Activated T-helper 1 cell treated with anti-CD3 and anti-CD28 coated beads, Interleukin-12 subunit alpha, Interleukin-12 subunit beta, Interleukin-2, Interleukin-4 antibody, amounts not matched to agents 30 ng/mL and 10 ng/mL and 1 ng/mL, durations not matched to agents 14 hours and 24 hours and 36 hours (primary cell): ENCODE measurements around the gene HSDL1. TPM values are rescaled to one million over a fixed set of nuclear protein-coding genes. Genes with fewer than 3 reads are reported as not detected.

ENCODE experiments used
- DNase-seq: peaks from one replicate; pipeline ENCODE4 v3.0.0; 2021; ENCODE audit warnings: low spot score
- H3K27ac Mint-ChIP-seq: one replicate; pipeline ENCODE4 v1.8.0; 2021; ENCODE audit warnings: mild to moderate bottlenecking, mixed read lengths
- H3K27me3 Mint-ChIP-seq: one replicate; pipeline ENCODE4 v1.8.0; 2022; ENCODE audit warnings: mild to moderate bottlenecking, moderate library complexity, mixed read lengths; ENCODE audit not compliant: insufficient read depth
- H3K36me3 Mint-ChIP-seq: one replicate; pipeline ENCODE4 v1.8.0; 2021; ENCODE audit warnings: low read depth, mixed read lengths
- H3K4me1 Mint-ChIP-seq: one replicate; pipeline ENCODE4 v1.8.0; 2021; ENCODE audit warnings: low read depth, mixed read lengths
- H3K4me3 Mint-ChIP-seq: one replicate; pipeline ENCODE4 v1.8.0; 2021; ENCODE audit warnings: mild to moderate bottlenecking, moderate library complexity, mixed read lengths
- H3K9me3 Mint-ChIP-seq: one replicate; pipeline ENCODE4 v1.8.0; 2021; ENCODE audit warnings: mixed read lengths
- intact Hi-C: fragments of 100-400 bp; cut with micrococcal nuclease; formaldehyde crosslinking; loops from one replicate; pipeline ENCODE4 v1.15.1; 2024
- total RNA-seq: library from RNA; stranded (reverse); gene quantifications from 2 replicates; pipeline ENCODE4 v1.2.3, GENCODE V29; 2022

HSDL1 gene
- total RNA-seq, 1 donor from 2014 or later, result 23.1 TPM

- no peak for DNase-seq
- intact Hi-C loops, result loop anchor here (10.0 kb wide), 1 partner anchor 323 kb away; the partner anchor contains the start of gene MEAK7
- H3K27ac Mint-ChIP-seq, result no peak overlapping the region
- H3K27me3 Mint-ChIP-seq, result no peaks in the 10 kb centered on the region
- H3K9me3 Mint-ChIP-seq, result no peaks in the 10 kb centered on the region
- no peak overlapping the region for H3K4me3 Mint-ChIP-seq
- peaks cover 24% of the 10 kb centered on the region for H3K36me3 Mint-ChIP-seq
- H3K4me1 Mint-ChIP-seq, result peaks cover 12% of the 10 kb centered on the region
Observed at GRCh38 chr16:84181144-84181915, 36.4 kb upstream of the HSDL1 start.

DNA sequence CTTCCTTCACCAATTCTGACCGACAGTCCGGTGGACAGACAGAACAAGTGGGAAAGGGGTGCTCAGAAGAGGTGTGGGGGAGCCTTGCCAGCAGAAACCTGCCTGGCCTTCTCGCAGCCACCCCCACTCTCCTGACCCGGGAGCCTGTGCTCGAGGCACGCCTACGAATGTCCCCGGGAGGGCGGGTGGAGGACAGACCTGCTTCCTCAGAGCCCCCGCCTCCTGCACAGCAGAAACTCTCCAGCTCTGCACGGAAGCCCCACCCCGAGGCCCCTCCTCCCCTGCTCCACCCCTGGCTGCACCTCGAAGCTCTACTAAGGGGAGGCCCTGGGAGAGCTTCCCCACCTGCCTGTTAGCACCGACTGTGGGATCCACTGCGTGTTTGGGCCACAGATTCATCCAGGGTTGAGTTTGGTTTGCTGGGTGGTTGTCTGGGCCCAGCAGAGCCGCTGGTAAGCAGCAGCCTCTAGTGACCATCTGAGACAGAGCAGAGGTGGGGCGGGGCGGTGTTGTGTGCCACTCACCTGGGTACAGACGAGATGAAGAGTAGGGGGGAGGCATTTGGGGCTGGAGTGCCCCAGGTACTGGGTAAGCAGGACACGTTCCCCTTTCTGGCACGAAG lies 35.7 kb upstream of the HSDL1 start:
- intact Hi-C loops, result loop anchor here (10.0 kb wide), 1 partner anchor 324 kb away; the partner anchor contains the start of gene MEAK7
- Mint-ChIP-seq H3K4me3 (no peak overlapping the region), H3K9me3 (no peaks in the 10 kb centered on the region), H3K36me3 (peaks cover 24% of the 10 kb centered on the region), H3K27ac (no peak overlapping the region), H3K27me3 (no peaks in the 10 kb centered on the region), H3K4me1 (peaks cover 7% of the 10 kb centered on the region)
- DNase-seq, result no peak

- intact Hi-C loops, result loop anchor here (10.0 kb wide), 1 partner anchor 325 kb away; the partner anchor contains the start of gene MEAK7
- Mint-ChIP-seq H3K36me3 (peaks cover 17% of the 10 kb centered on the region), H3K27ac (no peak overlapping the region)
Observed at GRCh38 chr16:84179612-84180320, 34.8 kb upstream of the HSDL1 start.

DNA sequence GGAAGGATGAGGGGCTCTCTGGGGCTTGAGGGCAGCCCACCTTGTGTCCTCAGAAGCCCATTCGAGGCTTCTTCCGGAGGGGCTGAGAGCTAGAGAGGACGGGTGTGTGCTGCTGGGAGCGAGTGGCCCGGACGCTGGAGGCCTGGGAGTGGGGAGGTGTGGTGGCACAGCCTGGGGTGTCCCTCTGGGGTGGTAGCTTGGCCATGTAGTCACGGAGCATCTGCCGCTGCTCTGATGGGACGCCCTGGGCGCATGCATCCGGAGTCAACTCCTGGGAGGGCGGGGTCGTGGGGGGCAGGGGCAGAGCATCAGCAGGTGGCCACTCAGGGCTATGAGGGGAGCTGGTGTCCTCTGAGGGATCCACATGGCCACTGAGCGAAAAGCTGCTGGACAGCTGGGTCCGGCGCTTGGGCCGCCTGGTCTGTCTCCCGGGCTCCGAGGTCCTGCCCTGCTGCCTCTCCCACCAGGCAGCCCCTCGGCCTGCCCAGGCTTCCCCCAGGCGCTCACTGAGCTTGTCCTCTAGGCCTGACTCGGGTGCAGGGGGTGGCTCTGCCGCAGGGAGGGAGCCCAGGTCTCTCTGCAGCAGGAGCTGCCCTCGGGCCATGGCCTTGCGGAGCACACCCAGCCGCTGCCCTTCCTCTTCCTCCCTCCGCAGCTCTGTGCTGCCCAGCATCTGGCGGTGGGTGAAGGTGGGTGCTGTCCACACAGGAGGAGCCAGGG lies 34.1 kb upstream of the HSDL1 start:
- no peak for DNase-seq
- Mint-ChIP-seq H3K36me3 (peaks cover 15% of the 10 kb centered on the region), H3K27me3 (no peaks in the 10 kb centered on the region), H3K4me1 (peaks cover 6% of the 10 kb centered on the region), H3K27ac (no peak overlapping the region), H3K4me3 (no peak overlapping the region), H3K9me3 (no peaks in the 10 kb centered on the region)
- intact Hi-C loops, result no loop called here

More at GRCh38 chr16:84179612-84180320, 34.8 kb upstream of the HSDL1 start:
- peaks cover 6% of the 10 kb centered on the region for H3K4me1 Mint-ChIP-seq
- no peaks in the 10 kb centered on the region for H3K27me3 Mint-ChIP-seq
- no peak for DNase-seq
- no peak overlapping the region for H3K4me3 Mint-ChIP-seq
- no peaks in the 10 kb centered on the region for H3K9me3 Mint-ChIP-seq

DNA sequence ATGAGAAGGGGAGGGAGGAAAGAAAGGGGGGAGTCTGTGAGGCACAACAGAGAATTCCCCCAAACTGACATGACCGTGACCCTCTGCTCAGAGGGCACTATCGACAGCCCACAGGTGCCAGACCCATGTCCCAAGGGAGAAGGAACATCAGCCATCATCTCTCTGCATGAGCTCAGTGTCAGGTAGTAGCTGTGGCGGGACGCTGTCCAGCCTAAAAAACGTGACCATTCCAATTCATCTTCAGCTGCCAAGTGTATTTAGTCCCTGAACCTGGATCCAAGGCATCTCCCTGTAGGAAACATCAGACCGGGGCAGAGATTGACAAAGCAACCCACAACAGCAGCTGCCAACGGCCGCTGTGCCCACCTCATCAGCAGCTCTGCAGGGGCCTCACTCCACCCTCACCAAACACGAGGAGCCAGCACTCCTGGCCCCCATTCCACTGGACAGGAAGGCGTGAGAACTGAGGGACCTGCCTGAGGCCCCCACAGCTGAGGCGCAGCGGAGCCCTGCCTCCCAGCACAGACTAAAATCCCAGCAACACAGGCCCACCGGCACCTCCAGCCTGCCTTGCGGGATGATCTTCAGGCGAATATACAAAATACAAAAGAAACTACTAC lies 33.3 kb upstream of the HSDL1 start:
- peaks cover 6% of the 10 kb centered on the region for H3K4me1 Mint-ChIP-seq
- H3K9me3 Mint-ChIP-seq, result no peaks in the 10 kb centered on the region
- no peak overlapping the region for H3K4me3 Mint-ChIP-seq
- DNase-seq, result no peak
- H3K27me3 Mint-ChIP-seq, result no peaks in the 10 kb centered on the region
- H3K36me3 Mint-ChIP-seq, result peaks cover 14% of the 10 kb centered on the region
- intact Hi-C loops, result no loop called here
- peak overlapping the region; percentile 61 for H3K27ac Mint-ChIP-seq

GRCh38 chr16:84177741-84178073 lies 32.7 kb upstream of the HSDL1 start:
- intact Hi-C loops, result no loop called here
- Mint-ChIP-seq H3K9me3 (no peaks in the 10 kb centered on the region), H3K4me1 (peaks cover 6% of the 10 kb centered on the region), H3K36me3 (peaks cover 10% of the 10 kb centered on the region), H3K27ac (peak overlapping the region; percentile 61), H3K27me3 (no peaks in the 10 kb centered on the region), H3K4me3 (no peak overlapping the region)
- DNase-seq, result no peak

GRCh38 chr16:84176192-84177053 lies 31.4 kb upstream of the HSDL1 start:
- no peaks in the 10 kb centered on the region for H3K27me3 Mint-ChIP-seq
- H3K36me3 Mint-ChIP-seq, result peaks cover 7% of the 10 kb centered on the region
- no peak overlapping the region for H3K27ac Mint-ChIP-seq
- intact Hi-C loops, result no loop called here
- H3K4me3 Mint-ChIP-seq, result no peak overlapping the region
- no peaks in the 10 kb centered on the region for H3K9me3 Mint-ChIP-seq
- H3K4me1 Mint-ChIP-seq, result peaks cover 6% of the 10 kb centered on the region
- DNase-seq, result no peak

GRCh38 chr16:84175350-84176081 lies 30.5 kb upstream of the HSDL1 start:
- peaks cover 5% of the 10 kb centered on the region for H3K36me3 Mint-ChIP-seq

DNA sequence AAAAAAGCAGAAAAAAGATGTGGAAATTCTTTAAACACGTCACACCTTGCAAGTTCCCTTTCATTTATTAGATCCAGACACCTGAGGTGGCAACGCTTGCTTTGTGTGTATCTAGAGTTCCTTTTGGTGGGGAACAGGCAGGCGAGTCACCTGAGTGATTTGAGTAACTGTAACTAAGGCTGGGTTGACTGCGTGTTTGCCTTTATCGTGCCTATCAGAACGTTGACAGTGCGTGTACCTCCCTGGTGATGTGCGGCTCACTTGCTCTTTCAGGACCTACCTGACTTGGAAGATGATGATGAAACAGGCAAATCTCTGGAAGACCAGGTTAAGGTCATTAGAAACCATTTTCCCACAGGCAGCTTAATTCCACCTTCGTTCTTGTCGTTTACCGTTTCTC lies 29.4 kb upstream of the HSDL1 start:
- H3K27ac Mint-ChIP-seq, result no peak overlapping the region
- intact Hi-C loops, result loop anchor here (2.0 kb wide), 1 partner anchor 30 kb away; the partner anchor contains the start of genes DNAAF1 and HSDL1

More at GRCh38 chr16:84175350-84176081, 30.5 kb upstream of the HSDL1 start:
- DNase-seq, result peak; percentile 32
- H3K27me3 Mint-ChIP-seq, result no peaks in the 10 kb centered on the region
- no peaks in the 10 kb centered on the region for H3K9me3 Mint-ChIP-seq
- intact Hi-C loops, result loop anchor here (1.0 to 2.0 kb wide), 3 partner anchors 31 to 219 kb away; partner anchors contain the start of genes DNAAF1 and HSDL1
- no peak overlapping the region for H3K27ac Mint-ChIP-seq
- peaks cover 6% of the 10 kb centered on the region for H3K4me1 Mint-ChIP-seq
- no peak overlapping the region for H3K4me3 Mint-ChIP-seq

GRCh38 chr16:84169765-84170310 lies 24.9 kb upstream of the HSDL1 start:
- H3K4me1 Mint-ChIP-seq, result no peaks in the 10 kb centered on the region
- no peaks in the 10 kb centered on the region for H3K36me3 Mint-ChIP-seq
- no peak for DNase-seq
- H3K4me3 Mint-ChIP-seq, result no peak overlapping the region
- peaks cover 5% of the 10 kb centered on the region for H3K27me3 Mint-ChIP-seq
- intact Hi-C loops, result no loop called here
- no peaks in the 10 kb centered on the region for H3K9me3 Mint-ChIP-seq
- H3K27ac Mint-ChIP-seq, result no peak overlapping the region

More for the DNA sequence above, 29.4 kb upstream of the HSDL1 start:
- H3K4me3 Mint-ChIP-seq, result no peak overlapping the region
- peaks cover 5% of the 10 kb centered on the region for H3K36me3 Mint-ChIP-seq
- peaks cover 6% of the 10 kb centered on the region for H3K4me1 Mint-ChIP-seq
- H3K27me3 Mint-ChIP-seq, result no peaks in the 10 kb centered on the region
- no peaks in the 10 kb centered on the region for H3K9me3 Mint-ChIP-seq
- no peak for DNase-seq
